DND-41 (cell line): ENCODE data around the gene PCK1.

Experiments used
- ATAC-seq: fragments of 200-7000 bp; cut with Tn5 transposase; 3 replicates; pipeline ENCODE4 v1.9.1; 2021; ENCODE audit warnings: low read depth; ENCODE audit not compliant: insufficient read depth
- DNase-seq: peaks from one replicate; pipeline ENCODE4 v3.0.0-alpha.2; 2020
- H2AFZ ChIP-seq: 2 replicates; pipeline ENCODE4 v1.6.0; 2012; ENCODE audit warnings: low read depth, low read length
- H3K27ac ChIP-seq: 2 replicates; pipeline ENCODE4 v1.5.1; 2012; ENCODE audit warnings: low read length, inconsistent platforms
- H3K27me3 ChIP-seq: fragments of 200-600 bp; sonication (generic); 2 replicates; pipeline ENCODE4 v1.6.0; 2012; ENCODE audit warnings: low read length, mild to moderate bottlenecking, inconsistent platforms; ENCODE audit not compliant: insufficient read depth, poor library complexity
- H3K36me3 ChIP-seq: 2 replicates; pipeline ENCODE4 v1.5.1; 2012; ENCODE audit warnings: low read length, inconsistent platforms; ENCODE audit not compliant: insufficient read depth
- H3K4me1 ChIP-seq: 2 replicates; pipeline ENCODE4 v1.5.1; 2012; ENCODE audit warnings: mild to moderate bottlenecking, low read length; ENCODE audit not compliant: insufficient read depth
- H3K4me2 ChIP-seq: 2 replicates; pipeline ENCODE4 v1.6.0; 2012; ENCODE audit warnings: mild to moderate bottlenecking, moderate library complexity, low read length, inconsistent platforms; ENCODE audit not compliant: insufficient read depth
- H3K4me3 ChIP-seq, 2 experiments: fragments of 200-600 bp in 1 of 2; shearing (Covaris generic) in 1 of 2; 2 replicates each; pipeline ENCODE4 v1.5.1; 2012 to 2016; ENCODE audit warnings: inconsistent platforms in 2 of 2, low read length in 2 of 2, mild to moderate bottlenecking in 2 of 2, low read depth in 1 of 2, moderate library complexity in 1 of 2
- H3K79me2 ChIP-seq: 2 replicates; pipeline ENCODE4 v1.6.0; 2012; ENCODE audit warnings: low read length, inconsistent platforms; ENCODE audit not compliant: insufficient read depth
- H3K9ac ChIP-seq: 2 replicates; pipeline ENCODE4 v1.6.0; 2012; ENCODE audit warnings: low read depth, mild to moderate bottlenecking, inconsistent platforms, low read length, moderate library complexity
- H3K9me3 ChIP-seq: 2 replicates; pipeline ENCODE4 v1.5.1; 2012; ENCODE audit warnings: low read length, moderate library complexity, mild to moderate bottlenecking, inconsistent platforms; ENCODE audit not compliant: insufficient read depth, severe bottlenecking
- H4K20me1 ChIP-seq: 2 replicates; pipeline ENCODE4 v1.6.0; 2012; ENCODE audit warnings: low read length; ENCODE audit not compliant: insufficient read depth
- EZH2 ChIP-seq: IDR thresholded peaks from 3 replicates; pipeline ENCODE4 v1.6.1; 2012; ENCODE audit warnings: borderline replicate concordance, low read depth, mild to moderate bottlenecking, moderate library complexity, low read length, inconsistent platforms; ENCODE audit not compliant: severe bottlenecking
- TF ChIP-seq, protein P1 (sequence below): IDR thresholded peaks from 2 replicates; pipeline ENCODE4 v1.5.1; 2012; ENCODE audit warnings: borderline replicate concordance, low read length, moderate library complexity, mild to moderate bottlenecking; ENCODE audit not compliant: poor library complexity, severe bottlenecking; ENCODE audit errors: extremely low read depth

The PCK1 gene

GRCh38 chr20:57528148-57528547 lies 32.8 kb upstream of the PCK1 start:
- Histone ChIP-seq H4K20me1 (0 out of 2 replicates have a peak, but pooled peaks cover 3% of the 10 kb centered on the region), H3K9me3 (no peaks in the 10 kb centered on the region), H3K4me1 (no peaks in the 10 kb centered on the region), H3K36me3 (no peaks in the 10 kb centered on the region), H3K9ac (no peak overlapping the region), H3K27me3 (peaks cover 11% of the 10 kb centered on the region), H3K4me3 (no peak overlapping the region), H2AFZ (no peak overlapping the region), H3K4me2 (no peak overlapping the region), H3K79me2 (no peaks in the 10 kb centered on the region), H3K27ac (no peak overlapping the region)
- ATAC-seq (no peak), DNase-seq (no peak)
- TF ChIP-seq EZH2 = no peak
- TF ChIP-seq, protein P1, sequence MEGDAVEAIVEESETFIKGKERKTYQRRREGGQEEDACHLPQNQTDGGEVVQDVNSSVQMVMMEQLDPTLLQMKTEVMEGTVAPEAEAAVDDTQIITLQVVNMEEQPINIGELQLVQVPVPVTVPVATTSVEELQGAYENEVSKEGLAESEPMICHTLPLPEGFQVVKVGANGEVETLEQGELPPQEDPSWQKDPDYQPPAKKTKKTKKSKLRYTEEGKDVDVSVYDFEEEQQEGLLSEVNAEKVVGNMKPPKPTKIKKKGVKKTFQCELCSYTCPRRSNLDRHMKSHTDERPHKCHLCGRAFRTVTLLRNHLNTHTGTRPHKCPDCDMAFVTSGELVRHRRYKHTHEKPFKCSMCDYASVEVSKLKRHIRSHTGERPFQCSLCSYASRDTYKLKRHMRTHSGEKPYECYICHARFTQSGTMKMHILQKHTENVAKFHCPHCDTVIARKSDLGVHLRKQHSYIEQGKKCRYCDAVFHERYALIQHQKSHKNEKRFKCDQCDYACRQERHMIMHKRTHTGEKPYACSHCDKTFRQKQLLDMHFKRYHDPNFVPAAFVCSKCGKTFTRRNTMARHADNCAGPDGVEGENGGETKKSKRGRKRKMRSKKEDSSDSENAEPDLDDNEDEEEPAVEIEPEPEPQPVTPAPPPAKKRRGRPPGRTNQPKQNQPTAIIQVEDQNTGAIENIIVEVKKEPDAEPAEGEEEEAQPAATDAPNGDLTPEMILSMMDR = no peak

DNA sequence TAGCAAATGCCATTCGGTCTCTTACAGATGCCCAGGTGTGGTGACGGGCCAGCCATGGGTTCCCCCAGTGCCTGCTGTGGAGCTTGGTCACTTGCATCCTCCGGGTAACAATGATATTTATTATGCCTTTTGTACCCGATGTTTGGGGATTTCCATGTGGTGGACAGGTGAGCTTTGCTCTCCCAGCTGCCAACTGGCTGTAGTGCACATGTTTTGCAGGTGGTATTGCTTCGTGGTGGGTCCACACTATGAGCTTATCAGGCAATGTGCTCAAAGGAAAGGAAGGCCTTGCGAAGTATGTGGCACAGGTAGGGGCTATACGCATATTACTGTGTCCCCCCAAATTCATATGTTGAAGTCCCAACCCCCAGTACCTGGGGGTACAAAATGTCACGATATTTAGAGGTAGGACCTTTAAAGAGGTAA lies 31.7 kb upstream of the PCK1 start:
- no peak overlapping the region for H3K4me2 ChIP-seq
- no peaks in the 10 kb centered on the region for H3K36me3 ChIP-seq
- no peaks in the 10 kb centered on the region for H3K4me1 ChIP-seq
- H3K4me3 ChIP-seq = no peak overlapping the region
- DNase-seq (no peak), ATAC-seq (no peak)
- H3K79me2 ChIP-seq = no peaks in the 10 kb centered on the region
- H2AFZ ChIP-seq = no peak overlapping the region
- TF ChIP-seq, protein P1 = no peak
- no peak for TF ChIP-seq EZH2
- no peak overlapping the region for H3K27ac ChIP-seq
- H3K9ac ChIP-seq = no peak overlapping the region
- peaks cover 11% of the 10 kb centered on the region for H3K27me3 ChIP-seq
- H3K9me3 ChIP-seq = no peaks in the 10 kb centered on the region
- H4K20me1 ChIP-seq = 0 out of 2 replicates have a peak, but pooled peaks cover 3% of the 10 kb centered on the region

- H3K4me3 ChIP-seq = no peak overlapping the region
- H3K79me2 ChIP-seq = no peaks in the 10 kb centered on the region
- no peak overlapping the region for H3K4me2 ChIP-seq
- H3K9me3 ChIP-seq = no peaks in the 10 kb centered on the region
- H3K27me3 ChIP-seq = peaks cover 11% of the 10 kb centered on the region
- no peaks in the 10 kb centered on the region for H3K4me1 ChIP-seq
- no peak overlapping the region for H3K27ac ChIP-seq
- no peak overlapping the region for H2AFZ ChIP-seq
- ATAC-seq (no peak), DNase-seq (no peak)
- no peaks in the 10 kb centered on the region for H3K36me3 ChIP-seq
- TF ChIP-seq EZH2 = no peak
- TF ChIP-seq, protein P1 = no peak
- 0 out of 2 replicates have a peak, but pooled peaks cover 3% of the 10 kb centered on the region for H4K20me1 ChIP-seq
- H3K9ac ChIP-seq = no peak overlapping the region
Measured at GRCh38 chr20:57529810-57530209, 31.1 kb upstream of the PCK1 start.
